SK-N-DZ (cell line): ENCODE measurements around the gene MRPS22. TPM values are rescaled to one million over a fixed set of nuclear protein-coding genes. Genes with fewer than 3 reads are reported as not detected.

Source experiments
- DNase-seq: peaks from one replicate; pipeline ENCODE4 v3.0.0-alpha.2; 2015; ENCODE audit warnings: low spot score
- polyA plus RNA-seq, 2 experiments: library from polyadenylated mRNA; depleted of rRNA; stranded (reverse); fragments of >200 nt; gene quantifications; 2 replicates each; pipeline ENCODE4 v1.2.3, GENCODE V29; 2014

The MRPS22 gene
- polyA plus RNA-seq (2014; cell fraction: cytosol; rRNA removed), result 86.4 and 106 TPM in 2 replicates
- polyA plus RNA-seq (2014; cell fraction: nucleus; rRNA removed), result 51.3 and 57.5 TPM in 2 replicates

DNA sequence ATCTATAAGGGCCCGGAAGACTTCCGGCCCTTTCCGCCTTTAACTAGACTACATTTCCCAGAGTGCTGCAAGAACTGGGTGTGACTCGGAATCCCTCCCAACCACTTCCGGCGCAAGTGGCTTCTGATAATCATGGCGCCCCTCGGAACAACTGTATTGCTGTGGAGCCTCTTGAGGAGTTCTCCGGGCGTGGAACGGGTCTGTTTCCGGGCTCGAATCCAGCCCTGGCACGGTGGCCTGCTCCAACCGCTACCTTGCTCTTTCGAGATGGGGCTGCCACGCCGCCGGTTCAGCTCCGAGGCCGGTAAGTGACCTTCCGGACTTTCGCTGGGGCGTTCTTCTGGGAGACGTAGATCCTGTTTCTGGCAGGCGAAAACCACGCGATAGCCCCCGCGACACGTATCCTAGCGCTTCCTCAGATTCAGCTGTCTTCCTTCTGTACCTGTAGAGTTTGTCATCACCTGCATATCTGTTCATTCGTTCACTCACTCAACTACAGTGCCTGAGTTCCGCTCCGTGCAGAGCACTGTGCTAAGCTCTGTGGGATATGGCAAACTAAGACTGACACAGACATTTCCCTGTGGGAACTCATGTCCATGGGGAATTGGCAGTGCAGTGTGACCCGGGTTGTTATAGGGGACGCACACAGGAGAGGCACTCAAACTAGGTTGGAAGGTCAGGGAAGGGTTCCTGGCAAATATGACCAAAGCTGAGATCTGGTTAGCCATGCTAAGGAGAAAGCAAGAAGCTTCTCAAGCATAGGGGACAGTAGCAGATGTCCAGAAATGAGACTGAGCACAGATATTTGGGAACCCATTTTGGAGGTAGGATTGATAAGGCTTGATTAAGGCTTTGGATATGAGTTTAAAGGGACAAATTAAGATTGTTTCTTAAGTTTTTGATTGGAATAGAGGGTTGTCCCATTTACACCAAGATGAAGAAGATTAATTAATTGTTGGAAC is at the start of gene MRPS22:
TSS of gene MRPS22 (plus strand) at position 126 of the 962 bp plus-strand sequence. CDS start at position 133, 7 bp downstream.
- DNase-seq, result peak; percentile 90

DNA sequence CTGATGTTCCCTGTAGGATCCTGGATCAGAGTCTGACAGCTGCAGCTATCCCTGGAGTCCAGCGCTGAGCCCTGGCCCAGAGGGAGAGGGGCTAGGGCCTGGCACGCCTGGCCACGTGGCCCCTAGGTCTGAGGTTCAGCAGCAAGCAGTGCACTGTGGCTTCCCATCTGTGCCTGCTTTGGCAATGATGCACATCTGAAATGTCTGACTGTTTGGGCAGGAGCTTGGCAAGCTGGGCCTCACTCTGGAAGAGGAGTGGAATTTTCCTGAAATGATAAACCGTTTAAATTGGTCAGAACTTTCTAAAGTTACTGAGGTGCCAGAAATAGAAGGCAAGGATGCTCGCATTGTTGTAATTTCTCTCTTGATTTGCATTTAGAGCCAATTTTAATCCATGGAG is 48.8 kb upstream of the MRPS22 start:
- DNase-seq, result no peak

GRCh38 chr3:139296141-139296718 is 47.6 kb upstream of the MRPS22 start:
- no peak for DNase-seq

DNA sequence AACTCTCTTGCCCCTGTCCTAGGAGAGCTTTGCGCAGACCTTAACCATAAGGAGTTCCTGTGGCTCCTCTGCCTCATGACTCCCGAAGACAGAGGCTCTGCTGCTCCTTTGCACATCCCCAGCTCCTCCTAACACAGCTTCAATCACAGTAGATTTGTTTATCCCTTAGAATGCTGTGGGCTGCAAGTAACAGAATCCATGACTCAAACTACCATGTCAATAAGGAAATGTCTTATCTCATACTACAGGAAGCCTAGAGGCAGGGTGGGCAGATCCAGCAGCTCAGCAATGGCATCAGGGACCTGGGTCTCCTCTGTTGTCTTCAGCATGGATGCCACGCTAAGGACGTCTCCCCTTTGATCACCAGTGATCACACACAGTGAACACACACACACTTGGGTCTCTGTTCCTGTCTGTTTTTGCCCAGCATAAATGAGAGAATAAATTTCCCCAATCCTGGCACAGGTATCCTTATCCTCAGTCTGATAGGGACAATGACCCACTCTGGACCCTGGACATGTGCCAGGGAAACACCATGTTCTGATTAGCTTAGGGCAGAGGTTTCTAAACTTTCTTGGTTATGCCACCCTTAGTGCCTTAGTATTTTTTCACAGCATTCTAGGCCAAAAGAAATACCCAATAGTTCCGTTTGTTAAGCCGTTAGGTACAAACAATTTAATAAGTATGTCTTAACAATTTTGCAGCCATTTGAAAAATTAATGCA is 46.1 kb upstream of the MRPS22 start:
- DNase-seq, result no peak

- DNase-seq, result no peak
Observed at GRCh38 chr3:139299261-139300132, 44.3 kb upstream of the MRPS22 start.

- no peak for DNase-seq
Observed at GRCh38 chr3:139300416-139300815, 43.4 kb upstream of the MRPS22 start.

DNA sequence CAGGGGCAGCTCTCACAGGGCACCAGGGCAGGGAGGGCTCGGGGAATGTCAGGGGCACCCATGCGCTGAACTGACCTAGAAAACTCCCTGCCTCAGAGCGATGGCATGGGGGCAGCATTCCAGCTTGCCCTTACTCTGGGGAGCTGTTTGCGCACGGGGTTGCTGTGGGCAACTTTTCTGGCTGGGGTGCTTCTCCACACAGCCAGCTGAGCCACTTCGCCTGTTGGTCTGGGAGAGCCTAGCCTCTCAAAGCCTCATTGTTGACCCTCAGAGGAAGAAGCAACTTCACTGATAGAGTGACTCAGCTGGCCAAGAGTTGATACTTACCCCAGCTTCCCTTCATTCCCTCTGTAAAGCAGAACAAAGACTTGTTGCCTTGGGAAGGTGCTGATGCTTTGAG is 42.6 kb upstream of the MRPS22 start:
- DNase-seq, result no peak

DNA sequence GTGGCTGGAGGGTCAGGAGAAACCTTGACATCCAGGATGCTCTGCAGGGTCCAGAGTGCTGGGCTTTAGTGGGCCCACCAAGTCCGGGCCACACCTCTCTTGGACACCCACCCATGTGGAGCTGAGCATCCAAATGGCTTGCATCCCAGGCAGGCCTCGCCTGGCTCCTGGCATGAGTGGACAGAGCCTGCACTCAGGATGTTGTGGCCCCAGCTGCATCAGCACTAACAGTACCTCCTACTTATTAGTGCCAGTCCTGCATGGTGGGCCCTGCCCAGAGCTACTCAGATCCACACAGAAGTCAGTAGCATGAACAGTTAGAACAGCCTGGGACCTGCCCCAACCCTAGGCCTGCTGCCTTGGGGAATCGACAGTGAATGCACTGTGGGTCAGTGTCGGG is 42.2 kb upstream of the MRPS22 start:
- no peak for DNase-seq

- DNase-seq, result no peak
Observed at GRCh38 chr3:139302084-139302800, 41.6 kb upstream of the MRPS22 start.

DNA sequence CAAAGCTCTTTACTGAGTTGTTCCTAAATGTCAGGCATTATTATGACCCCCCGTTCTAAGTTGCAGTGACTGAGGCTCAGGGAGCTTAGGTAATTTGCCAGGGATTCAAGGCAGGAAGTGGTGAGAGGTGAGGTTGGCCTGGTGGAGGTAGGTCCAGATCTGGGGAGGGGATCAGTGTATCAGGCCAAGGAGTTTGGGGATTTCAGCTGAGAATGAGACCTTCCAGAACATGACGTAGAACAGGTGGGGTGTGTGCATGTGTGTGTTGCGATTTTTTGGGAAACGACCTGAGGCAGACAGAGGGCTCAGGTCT is 41.1 kb upstream of the MRPS22 start:
- no peak for DNase-seq

GRCh38 chr3:139303216-139303615 is 40.6 kb upstream of the MRPS22 start:
- no peak for DNase-seq

GRCh38 chr3:139304383-139304782 is 39.4 kb upstream of the MRPS22 start:
- no peak for DNase-seq

GRCh38 chr3:139306078-139306477 is 37.7 kb upstream of the MRPS22 start:
- no peak for DNase-seq

GRCh38 chr3:139307072-139307491 is 36.7 kb upstream of the MRPS22 start:
- no peak for DNase-seq

GRCh38 chr3:139307601-139308555 is 35.9 kb upstream of the MRPS22 start:
- peak; percentile 37 for DNase-seq

DNA sequence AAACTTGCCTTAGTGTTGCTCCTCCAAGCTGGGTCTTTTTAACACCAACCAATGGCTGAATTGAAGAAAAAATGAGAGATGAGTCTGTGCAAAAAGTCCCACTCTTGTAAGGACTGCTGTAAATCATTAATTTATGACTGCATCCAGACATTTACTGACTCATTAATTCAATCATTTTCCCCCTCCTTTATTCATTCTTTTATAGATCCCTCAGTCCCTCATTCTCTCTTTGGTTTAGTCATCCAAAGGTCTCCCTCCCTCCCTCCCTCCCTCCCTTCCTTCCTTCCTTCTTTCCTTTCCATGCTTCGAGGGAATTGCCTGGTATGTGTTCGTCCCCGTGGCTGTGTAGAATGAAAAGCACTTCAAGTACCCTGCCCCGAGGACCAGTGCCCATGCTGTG is 35.3 kb upstream of the MRPS22 start:
- DNase-seq, result no peak

DNA sequence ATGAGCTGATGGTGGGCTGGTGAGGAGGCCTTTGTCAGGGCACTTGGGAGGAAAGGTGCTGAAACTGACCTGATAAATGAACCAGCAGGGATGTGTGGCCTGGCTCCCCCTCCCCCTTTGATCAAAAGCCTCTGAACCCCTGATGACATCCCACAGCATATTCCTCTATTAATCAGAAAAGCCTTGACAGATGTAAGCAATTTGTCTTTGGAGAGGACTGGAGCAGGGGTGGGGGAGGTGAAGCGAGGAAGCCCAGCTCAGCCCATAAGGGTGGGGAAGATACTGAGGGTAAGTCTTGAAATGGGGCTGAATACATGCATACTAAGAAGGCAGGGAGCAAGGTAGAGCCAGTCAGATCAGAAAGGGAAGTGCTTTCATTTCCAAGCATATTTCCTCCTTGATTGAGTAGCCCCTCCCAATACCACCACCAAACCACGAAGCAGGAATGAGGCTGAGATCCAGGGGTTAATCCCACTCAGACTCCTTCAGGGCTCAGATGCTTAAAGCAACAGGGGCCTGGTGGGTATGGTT is 34.7 kb upstream of the MRPS22 start:
- no peak for DNase-seq

DNA sequence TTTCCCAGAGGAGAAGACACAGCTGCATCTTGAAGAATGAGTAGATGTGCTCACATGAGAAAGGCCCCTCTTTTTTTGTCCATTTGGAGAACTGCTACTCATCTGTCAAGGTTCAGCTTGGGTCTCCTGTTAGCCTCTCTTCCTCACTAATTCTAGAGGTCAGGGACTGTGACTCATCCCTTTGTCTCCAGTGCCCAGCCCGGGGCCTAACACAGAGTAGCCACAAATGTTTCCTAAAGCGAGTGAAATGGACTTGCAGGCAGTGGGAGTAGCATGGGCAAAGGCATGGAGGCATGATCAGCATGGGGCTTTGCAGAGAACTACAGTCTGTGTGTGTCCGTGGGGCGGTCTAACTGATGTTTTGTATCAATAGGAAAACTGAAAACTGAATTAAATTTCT is 33.9 kb upstream of the MRPS22 start:
- DNase-seq, result no peak

- DNase-seq, result no peak
Observed at GRCh38 chr3:139310474-139310933, 33.3 kb upstream of the MRPS22 start.
